DOHH2 (cell line): ENCODE data around the gene CABLES1.

ENCODE experiments used
- H3F3A ChIP-seq: fragments of 200-600 bp; sonication (generic), shearing (Covaris generic); 2 replicates; pipeline ENCODE4 v1.6.0; 2016; ENCODE audit warnings: antibody characterized with exemption, mild to moderate bottlenecking; ENCODE audit not compliant: control insufficient read depth, insufficient read depth
- H3K27ac ChIP-seq: fragments of 200-600 bp; sonication (generic); 2 replicates; pipeline ENCODE4 v1.5.1; 2014; ENCODE audit warnings: low read depth, mild to moderate bottlenecking, low read length, moderate library complexity
- H3K27me3 ChIP-seq: fragments of 200-600 bp; sonication (generic); 2 replicates; pipeline ENCODE4 v1.6.1; 2014; ENCODE audit warnings: mild to moderate bottlenecking, low read length, mixed read lengths; ENCODE audit not compliant: control insufficient read depth
- H3K36me3 ChIP-seq: fragments of 200-600 bp; sonication (generic); 2 replicates; pipeline ENCODE4 v1.6.1; 2014; ENCODE audit warnings: mild to moderate bottlenecking, low read length, moderate library complexity, mixed read lengths; ENCODE audit not compliant: control insufficient read depth
- H3K4me1 ChIP-seq: fragments of 200-600 bp; sonication (generic); 2 replicates; pipeline ENCODE4 v1.6.1; 2014; ENCODE audit warnings: mild to moderate bottlenecking, low read length, mixed read lengths; ENCODE audit not compliant: control insufficient read depth
- H3K4me2 ChIP-seq: fragments of 200-600 bp; sonication (generic); 2 replicates; pipeline ENCODE4 v1.6.0; 2014; ENCODE audit warnings: mild to moderate bottlenecking, low read length, moderate library complexity
- H3K4me3 ChIP-seq: fragments of 200-600 bp; sonication (generic); 2 replicates; pipeline ENCODE4 v1.5.1; 2014; ENCODE audit warnings: mild to moderate bottlenecking, low read length, mixed read lengths
- H3K79me2 ChIP-seq: fragments of 200-600 bp; sonication (generic); 2 replicates; pipeline ENCODE4 v1.6.1; 2014; ENCODE audit warnings: mild to moderate bottlenecking, low read length, mixed read lengths; ENCODE audit not compliant: control insufficient read depth
- H3K9me2 ChIP-seq: fragments of 200-600 bp; sonication (generic); replicated peaks from 2 replicates; pipeline ENCODE4 v1.6.1; 2014; ENCODE audit warnings: mild to moderate bottlenecking, low read length, mixed read lengths; ENCODE audit not compliant: control insufficient read depth
- H3K9me3 ChIP-seq: fragments of 200-600 bp; sonication (generic); 2 replicates; pipeline ENCODE4 v1.6.1; 2014; ENCODE audit warnings: antibody characterized with exemption, low read length, mixed read lengths; ENCODE audit not compliant: control insufficient read depth, insufficient read depth
- H4K20me1 ChIP-seq: fragments of 200-600 bp; sonication (generic); 2 replicates; pipeline ENCODE4 v1.6.0; 2014; ENCODE audit warnings: low read depth, mild to moderate bottlenecking, antibody characterized with exemption, low read length, moderate library complexity; ENCODE audit not compliant: control insufficient read depth, insufficient read depth
- EZH2phosphoT487 ChIP-seq: fragments of 200-600 bp; sonication (generic); IDR thresholded peaks from 2 replicates; pipeline ENCODE4 v1.6.1; 2017; ENCODE audit warnings: borderline replicate concordance, mild to moderate bottlenecking, antibody characterized with exemption, low read length, moderate library complexity, mixed read lengths
- TF ChIP-seq, protein P1 (sequence below): fragments of 200-600 bp; sonication (generic); IDR thresholded peaks from one replicate; pipeline ENCODE4 v1.5.1; 2014; ENCODE audit warnings: antibody characterized with exemption, mild to moderate bottlenecking, low read depth, low read length; ENCODE audit not compliant: poor library complexity, severe bottlenecking

The CABLES1 gene

DNA sequence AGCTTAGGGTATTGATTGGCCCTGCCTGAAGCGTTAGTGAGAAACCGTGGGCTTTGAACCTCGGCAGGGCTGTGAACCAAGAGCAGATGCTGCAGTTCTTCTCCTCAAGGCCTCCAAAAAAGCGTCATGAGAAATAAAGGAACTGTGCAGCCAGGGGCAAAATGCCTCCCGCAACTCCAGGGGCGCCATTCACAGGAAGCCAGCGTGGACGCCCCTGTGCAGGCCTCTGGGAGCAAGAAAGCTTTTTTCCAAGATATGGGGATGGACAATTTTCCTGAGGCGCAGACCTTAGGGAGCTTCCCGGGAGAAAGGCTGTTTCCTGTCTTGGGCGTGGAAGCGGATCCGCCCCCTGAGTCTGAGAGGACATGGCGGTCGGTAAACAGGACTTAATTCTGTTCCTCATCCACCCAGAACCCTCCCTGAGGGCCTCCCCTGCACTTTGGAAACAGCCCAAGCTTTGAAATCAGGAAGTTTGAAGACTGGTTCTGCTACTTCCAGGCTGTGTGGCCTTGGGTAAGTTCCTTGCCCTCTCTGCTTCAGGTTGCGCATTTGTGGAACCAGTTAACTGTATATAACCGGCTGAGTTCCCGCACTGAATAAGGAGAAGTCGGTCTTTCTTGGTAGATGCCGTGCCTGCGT lies 29.6 kb upstream of the CABLES1 start:
- H3K27me3 ChIP-seq: 0 out of 2 replicates have a peak, but pooled peaks cover 2% of the 10 kb centered on the region
- H3K9me3 ChIP-seq: no peaks in the 10 kb centered on the region
- H3F3A ChIP-seq: no peaks in the 10 kb centered on the region
- H3K9me2 ChIP-seq: no peaks in the 10 kb centered on the region
- no peaks in the 10 kb centered on the region for H3K36me3 ChIP-seq
- no peak overlapping the region for H3K27ac ChIP-seq
- TF ChIP-seq, protein P1, sequence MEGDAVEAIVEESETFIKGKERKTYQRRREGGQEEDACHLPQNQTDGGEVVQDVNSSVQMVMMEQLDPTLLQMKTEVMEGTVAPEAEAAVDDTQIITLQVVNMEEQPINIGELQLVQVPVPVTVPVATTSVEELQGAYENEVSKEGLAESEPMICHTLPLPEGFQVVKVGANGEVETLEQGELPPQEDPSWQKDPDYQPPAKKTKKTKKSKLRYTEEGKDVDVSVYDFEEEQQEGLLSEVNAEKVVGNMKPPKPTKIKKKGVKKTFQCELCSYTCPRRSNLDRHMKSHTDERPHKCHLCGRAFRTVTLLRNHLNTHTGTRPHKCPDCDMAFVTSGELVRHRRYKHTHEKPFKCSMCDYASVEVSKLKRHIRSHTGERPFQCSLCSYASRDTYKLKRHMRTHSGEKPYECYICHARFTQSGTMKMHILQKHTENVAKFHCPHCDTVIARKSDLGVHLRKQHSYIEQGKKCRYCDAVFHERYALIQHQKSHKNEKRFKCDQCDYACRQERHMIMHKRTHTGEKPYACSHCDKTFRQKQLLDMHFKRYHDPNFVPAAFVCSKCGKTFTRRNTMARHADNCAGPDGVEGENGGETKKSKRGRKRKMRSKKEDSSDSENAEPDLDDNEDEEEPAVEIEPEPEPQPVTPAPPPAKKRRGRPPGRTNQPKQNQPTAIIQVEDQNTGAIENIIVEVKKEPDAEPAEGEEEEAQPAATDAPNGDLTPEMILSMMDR: no peak
- TF ChIP-seq EZH2phosphoT487: no peak
- H3K4me1 ChIP-seq: no peaks in the 10 kb centered on the region
- H3K4me2 ChIP-seq: no peak overlapping the region
- no peaks in the 10 kb centered on the region for H3K79me2 ChIP-seq
- H4K20me1 ChIP-seq: no peaks in the 10 kb centered on the region
- no peak overlapping the region for H3K4me3 ChIP-seq

DNA sequence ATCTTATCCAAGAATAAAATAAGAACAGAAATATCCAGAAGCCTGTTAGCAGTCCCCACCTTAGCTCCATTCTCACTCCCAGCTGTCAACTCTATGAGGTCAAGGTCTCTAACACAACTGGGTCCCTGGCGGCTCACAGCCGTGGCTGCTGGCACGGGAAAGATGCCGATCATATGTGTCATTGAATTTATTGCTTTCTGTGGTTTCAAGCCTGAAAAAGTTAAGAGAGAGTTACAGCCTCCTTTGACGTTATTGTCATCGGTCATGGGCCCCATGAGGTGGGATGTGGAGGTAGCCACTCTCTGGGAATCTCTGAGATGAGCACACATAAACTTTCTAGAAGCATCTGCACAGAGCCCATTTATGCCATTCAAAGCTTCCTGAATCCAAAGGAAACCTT lies 28.7 kb upstream of the CABLES1 start:
- H3F3A ChIP-seq: no peaks in the 10 kb centered on the region
- TF ChIP-seq, protein P1: no peak
- TF ChIP-seq EZH2phosphoT487: no peak
- H3K4me2 ChIP-seq: no peak overlapping the region
- no peak overlapping the region for H3K27ac ChIP-seq
- no peak overlapping the region for H3K4me3 ChIP-seq
- no peaks in the 10 kb centered on the region for H3K9me3 ChIP-seq
- H3K79me2 ChIP-seq: no peaks in the 10 kb centered on the region
- H3K9me2 ChIP-seq: no peaks in the 10 kb centered on the region
- H3K4me1 ChIP-seq: no peaks in the 10 kb centered on the region
- peaks cover 2% of the 10 kb centered on the region; the same call in 1 of the 2 replicates for H3K27me3 ChIP-seq
- no peaks in the 10 kb centered on the region for H3K36me3 ChIP-seq
- no peaks in the 10 kb centered on the region for H4K20me1 ChIP-seq

DNA sequence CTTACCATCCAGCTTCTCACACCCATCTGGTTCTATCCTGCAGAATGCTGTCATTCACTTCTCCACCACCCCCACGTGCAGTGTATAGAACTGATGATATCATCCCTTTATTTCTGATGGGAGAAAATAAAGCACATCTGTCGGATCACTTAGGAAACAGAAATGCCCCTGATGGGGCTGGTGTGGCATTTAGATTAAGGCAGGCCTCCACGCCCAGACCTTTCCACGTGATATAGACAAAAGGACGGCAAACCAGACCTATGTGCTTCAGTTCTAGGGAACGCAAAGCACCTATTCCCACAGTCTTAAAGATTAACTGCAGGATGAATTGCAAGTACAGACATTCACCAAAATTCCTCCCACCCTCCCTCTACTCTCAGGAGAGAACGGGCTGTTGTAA lies 27.6 kb upstream of the CABLES1 start:
- H3K27me3 ChIP-seq: peaks cover 2% of the 10 kb centered on the region; the same call in 1 of the 2 replicates
- no peaks in the 10 kb centered on the region for H4K20me1 ChIP-seq
- no peaks in the 10 kb centered on the region for H3K4me1 ChIP-seq
- H3K27ac ChIP-seq: no peak overlapping the region
- H3K4me3 ChIP-seq: no peak overlapping the region
- H3K79me2 ChIP-seq: no peaks in the 10 kb centered on the region
- TF ChIP-seq, protein P1: no peak
- no peak for TF ChIP-seq EZH2phosphoT487
- H3K9me3 ChIP-seq: no peaks in the 10 kb centered on the region
- no peaks in the 10 kb centered on the region for H3K36me3 ChIP-seq
- no peaks in the 10 kb centered on the region for H3K9me2 ChIP-seq
- no peaks in the 10 kb centered on the region for H3F3A ChIP-seq
- H3K4me2 ChIP-seq: no peak overlapping the region
